GM21381 (cell line): ENCODE results near the gene NAPB.
"Not testable (repeated sequence)": the region's sequence is repeated elsewhere in the genome, so short reads cannot be mapped to it uniquely, and the experiment has no call there.

Source experiments
- ATAC-seq: cut with Tn5 transposase; IDR thresholded peaks from one replicate; pipeline ENCODE4 v1.9.1; 2021; ENCODE audit warnings: mild to moderate bottlenecking, moderate library complexity; ENCODE audit not compliant: unreplicated experiment

The NAPB gene

DNA sequence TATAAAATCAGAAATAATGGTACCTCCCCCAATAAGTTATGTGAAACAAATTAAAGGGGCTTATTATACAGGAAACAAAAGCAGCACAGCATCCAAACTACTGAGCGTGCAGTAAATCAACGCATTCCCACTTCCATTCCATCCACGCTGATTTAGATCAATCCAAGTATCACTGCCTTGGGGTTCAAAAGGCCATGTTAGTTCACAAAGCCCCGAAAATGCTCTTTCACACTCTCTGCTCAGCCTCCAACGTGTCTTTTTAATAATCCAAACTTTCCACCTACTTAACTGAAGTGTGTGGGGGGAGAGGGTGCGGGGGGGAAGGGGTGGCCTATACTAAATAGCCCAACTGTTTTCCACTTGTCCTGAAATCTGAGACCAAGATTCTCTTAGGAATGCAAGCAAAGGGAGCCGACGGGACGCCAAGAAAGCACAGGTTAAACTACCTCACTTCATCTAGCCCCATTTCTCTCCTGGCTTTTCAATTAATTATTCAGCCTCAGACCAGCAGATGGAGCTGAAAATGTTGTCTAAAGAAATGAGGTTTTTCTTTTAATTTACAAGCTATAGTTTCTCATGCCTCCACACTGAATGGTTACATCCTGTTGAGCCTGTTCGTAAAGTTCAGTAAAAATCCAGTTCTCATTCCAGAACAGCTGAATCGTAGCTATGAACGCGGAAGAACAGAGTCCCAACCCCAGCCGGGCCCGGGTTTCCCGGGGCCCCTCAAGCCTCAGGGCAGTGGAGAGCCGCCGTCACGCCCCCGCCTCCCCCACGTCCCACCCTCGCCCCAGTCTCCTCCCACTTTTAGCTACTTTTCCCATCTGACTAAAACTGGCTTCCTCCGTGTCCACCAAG, 71.7 kb downstream of the NAPB start:
- peak; percentile 43 for ATAC-seq

GRCh38 chr20:23348510-23348909, 72.8 kb downstream of the NAPB start:
- not testable (repeated sequence) for ATAC-seq

DNA sequence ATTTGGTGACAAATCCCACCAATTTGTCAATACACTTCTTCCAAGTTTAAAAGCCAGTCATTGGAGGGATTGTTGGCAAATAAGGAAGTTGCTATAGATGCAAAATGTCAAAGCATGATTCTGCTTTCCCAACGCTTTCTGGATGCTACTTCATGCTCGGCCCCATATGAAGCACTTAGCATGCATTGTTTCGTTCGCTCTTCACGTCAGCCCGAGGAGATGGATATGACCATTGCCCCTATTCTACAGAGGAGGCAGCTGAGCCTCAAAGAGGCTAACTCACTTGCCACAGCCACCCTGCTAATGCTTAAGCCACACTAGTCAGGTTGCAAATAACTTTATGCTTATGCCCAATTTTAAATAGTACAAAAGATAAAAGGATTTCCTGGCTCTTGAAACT, 73.5 kb downstream of the NAPB start:
- no peak for ATAC-seq

DNA sequence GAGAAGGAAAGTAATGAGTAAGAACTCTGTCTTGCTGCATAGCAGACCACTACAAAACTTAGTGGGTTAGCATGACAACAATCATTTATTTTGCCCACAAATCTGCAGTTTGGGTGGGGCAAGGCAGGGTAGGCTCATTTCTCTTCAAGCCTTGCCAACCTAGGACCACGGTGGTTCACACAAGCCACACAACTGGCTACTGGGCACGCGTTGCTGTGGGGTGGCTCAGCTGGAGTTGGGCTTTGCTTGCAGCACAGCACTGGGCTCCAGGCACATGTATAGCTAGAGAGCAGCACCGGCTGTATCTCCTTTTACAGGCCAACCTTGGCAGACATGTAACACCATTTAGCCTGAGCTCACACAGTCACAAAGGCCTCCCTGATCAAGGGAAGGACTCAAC, 75.3 kb downstream of the NAPB start:
- ATAC-seq: no peak

GRCh38 chr20:23344336-23344735, 77.0 kb downstream of the NAPB start:
- no peak for ATAC-seq

DNA sequence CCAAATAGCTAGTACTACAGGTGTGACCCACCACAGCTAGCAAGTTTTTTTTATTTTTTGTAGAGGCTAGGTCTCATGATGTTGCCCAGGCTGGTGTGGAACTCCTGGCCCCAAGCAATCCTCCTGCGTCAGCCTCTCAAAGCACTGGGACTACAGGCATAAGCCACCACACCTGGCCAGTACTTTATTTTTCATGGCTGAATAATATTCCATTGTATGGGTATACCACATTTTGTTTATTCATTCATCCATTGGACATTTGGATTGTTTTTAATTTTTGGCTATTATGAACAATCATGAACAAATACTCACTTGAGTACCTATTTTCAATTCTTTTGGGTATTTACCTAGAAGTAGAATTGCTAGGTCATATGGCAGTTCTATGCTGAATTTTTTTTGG, 77.7 kb downstream of the NAPB start:
- ATAC-seq: no peak

DNA sequence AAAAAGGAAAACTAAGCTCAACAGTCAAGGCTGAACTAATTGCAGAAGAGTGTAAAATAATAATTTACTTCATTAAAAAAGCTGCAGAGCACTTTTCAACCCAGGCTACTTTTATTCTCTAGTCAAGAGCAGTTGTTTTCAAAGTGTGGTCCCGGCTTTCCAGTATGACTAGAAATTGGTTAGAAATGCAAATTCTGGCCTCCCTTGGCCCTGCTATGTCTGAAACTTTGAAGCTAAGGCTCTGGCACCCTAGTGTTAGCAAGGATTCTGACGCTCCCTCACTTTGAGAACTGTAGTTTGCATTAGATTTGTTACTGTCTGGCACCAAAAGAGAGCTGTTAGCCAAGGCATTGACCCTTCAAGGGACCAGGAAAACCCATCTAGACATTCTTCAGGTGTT, 80.2 kb downstream of the NAPB start:
- no peak for ATAC-seq

- ATAC-seq: no peak
Measured at GRCh38 chr20:23340524-23340923, 80.8 kb downstream of the NAPB start.

DNA sequence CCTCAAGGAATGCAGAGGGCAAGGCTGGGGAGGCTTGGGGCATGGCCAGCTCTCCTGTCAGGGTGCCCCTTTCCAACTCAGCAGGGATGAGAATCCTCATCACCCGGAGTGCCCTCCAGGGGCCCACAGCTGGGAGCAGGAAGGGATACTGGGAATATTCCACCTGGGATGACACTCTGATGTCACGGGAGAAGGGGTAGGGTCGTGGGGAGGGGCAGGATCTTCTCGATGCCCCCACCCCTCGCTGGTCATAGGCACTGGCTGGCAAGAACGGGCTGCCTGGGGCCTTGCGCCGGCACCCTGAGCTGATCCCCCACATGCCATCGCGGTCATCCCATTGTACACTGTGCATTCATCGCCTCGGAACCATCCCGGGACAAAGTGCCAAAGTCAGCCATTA, 81.3 kb downstream of the NAPB start:
- ATAC-seq: no peak

- no peak for ATAC-seq
Measured at GRCh38 chr20:23337312-23337711, 84.0 kb downstream of the NAPB start.

- ATAC-seq: no peak
Measured at GRCh38 chr20:23336476-23336875, 84.8 kb downstream of the NAPB start.

GRCh38 chr20:23335521-23335920, 85.8 kb downstream of the NAPB start:
- ATAC-seq: no peak

DNA sequence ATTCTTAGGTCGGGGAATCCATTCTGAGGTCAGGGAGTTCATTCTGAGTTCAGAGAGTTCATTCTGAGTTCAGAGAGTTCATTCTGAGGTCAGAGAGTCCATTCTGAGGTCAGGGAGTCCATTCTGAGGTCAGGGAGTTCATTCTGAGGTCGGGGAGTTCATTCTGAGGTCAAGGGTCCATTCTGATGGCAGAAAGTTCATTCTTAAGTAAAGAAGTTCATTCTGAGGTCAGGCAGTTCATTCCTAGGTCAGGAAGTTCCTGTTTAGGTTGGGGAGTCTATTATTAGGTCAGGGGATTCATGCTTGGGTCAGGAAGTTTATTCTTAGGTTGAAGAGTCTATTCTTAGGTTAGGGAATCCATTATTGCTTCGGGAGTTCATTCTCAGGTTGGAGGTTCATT, 87.2 kb downstream of the NAPB start:
- no peak for ATAC-seq

GRCh38 chr20:23332467-23332866, 88.8 kb downstream of the NAPB start:
- ATAC-seq: no peak

DNA sequence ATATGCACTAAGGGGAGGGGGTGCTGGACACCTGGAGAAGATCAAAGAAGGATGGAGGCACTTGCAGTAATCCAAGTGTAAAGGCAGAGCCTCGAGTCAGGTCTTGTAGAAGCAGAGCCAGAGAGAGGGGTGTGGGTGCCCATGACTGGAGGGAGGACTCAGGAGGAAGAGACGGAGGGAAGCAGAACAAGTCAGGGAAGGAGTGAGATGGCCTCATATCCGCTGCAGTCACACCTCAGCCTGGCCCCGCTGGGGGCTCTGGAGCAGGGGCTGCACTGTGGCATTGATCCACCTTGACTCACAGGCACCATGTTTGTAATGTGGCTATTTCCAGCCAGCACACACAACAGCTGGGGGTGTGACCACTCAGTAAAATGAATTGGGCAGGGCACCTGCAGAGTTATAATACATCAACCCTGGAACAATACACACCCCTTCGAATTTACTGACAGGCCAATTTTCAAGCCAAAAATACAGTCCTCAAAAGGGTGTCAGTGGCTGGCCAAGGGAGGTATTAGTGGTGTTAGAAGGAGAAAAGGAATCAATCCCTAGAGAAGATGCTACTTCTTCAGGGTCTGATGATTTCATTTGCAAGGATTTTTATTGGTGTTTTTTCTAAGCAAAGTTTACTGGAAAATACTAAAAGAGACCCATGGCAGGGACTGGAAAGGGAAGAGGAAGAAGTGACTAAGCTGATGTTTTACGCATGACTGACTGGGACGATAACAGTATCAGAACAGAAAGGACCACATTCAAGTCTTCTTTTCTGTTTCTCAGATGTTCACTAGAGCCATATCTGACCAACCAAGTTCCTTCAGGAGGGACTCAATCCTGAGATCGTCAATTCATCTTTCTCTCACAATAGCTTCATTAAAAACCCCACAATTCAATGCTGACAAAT, 89.6 kb downstream of the NAPB start:
- ATAC-seq: no peak

GRCh38 chr20:23327617-23328333, 93.5 kb downstream of the NAPB start:
- ATAC-seq: no peak

GRCh38 chr20:23326774-23327173, 94.5 kb downstream of the NAPB start:
- no peak for ATAC-seq

- ATAC-seq: no peak
Measured at GRCh38 chr20:23325107-23325506, 96.2 kb downstream of the NAPB start.
